Bronchial epithelial cell (primary cell): ENCODE data around the gene PITRM1. TPM values are rescaled to one million over a fixed set of nuclear protein-coding genes. Genes with fewer than 3 reads are reported as not detected.
"Not testable (repeated sequence)": the region's sequence is repeated elsewhere in the genome, so short reads cannot be mapped to it uniquely, and the experiment has no call there.

Experiments used
- DNase-seq: peaks from one replicate; pipeline ENCODE4 v3.0.0-alpha.2; 2010; ENCODE audit warnings: low read depth
- FAIRE-seq: peaks from 2 replicates; lab custom pipeline; 2011; peaks lifted over from hg19 to GRCh38; lab: Jason Lieb, UNC
- H3K27me3 ChIP-seq: 2 replicates; pipeline ENCODE4 v1.5.1; 2011; ENCODE audit warnings: low read length; ENCODE audit not compliant: control insufficient read depth, insufficient read depth
- H3K36me3 ChIP-seq: 2 replicates; pipeline ENCODE4 v1.5.1; 2011; ENCODE audit warnings: low read length; ENCODE audit not compliant: control insufficient read depth, insufficient read depth
- H3K4me3 ChIP-seq: 2 replicates; pipeline ENCODE4 v1.5.1; 2011; ENCODE audit warnings: mild to moderate bottlenecking, low read depth, low read length, control low read depth
- total RNA-seq: library from RNA; depleted of rRNA; stranded (reverse); fragments of >200 nt; gene quantifications from 2 replicates; pipeline ENCODE4 v1.2.1, GENCODE V29; 2014
- TF ChIP-seq, protein P1 (sequence below): IDR thresholded peaks from 2 replicates; pipeline ENCODE4 v1.5.1; 2011; ENCODE audit warnings: mild to moderate bottlenecking, moderate library complexity, low read length, control low read depth, inconsistent platforms; ENCODE audit not compliant: insufficient read depth, severe bottlenecking

The PITRM1 gene
- total RNA-seq, 1 donor from 2014 or later, result 39.2 TPM

DNA sequence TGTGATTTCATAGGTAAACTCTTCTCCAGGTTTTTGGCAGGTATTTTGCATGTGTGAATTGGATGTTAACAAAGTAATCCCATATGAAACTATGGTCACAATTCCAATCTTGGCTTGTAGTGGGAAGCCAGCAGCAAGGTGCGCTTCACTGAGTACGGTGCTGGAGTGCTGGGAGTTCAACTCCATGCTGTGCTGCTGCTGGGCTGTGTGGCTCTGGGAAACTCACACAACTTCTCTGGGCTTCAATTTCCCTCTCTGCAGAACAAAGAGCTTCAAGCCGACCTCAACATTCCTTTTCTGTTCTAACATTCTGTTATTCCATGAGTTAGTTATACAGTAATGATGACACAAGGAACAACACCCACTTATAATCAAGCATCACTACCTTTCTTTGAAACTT is 18.2 kb upstream of the PITRM1 start:
- no peaks in the 10 kb centered on the region for H3K27me3 ChIP-seq
- H3K4me3 ChIP-seq, result no peak overlapping the region
- TF ChIP-seq, protein P1, sequence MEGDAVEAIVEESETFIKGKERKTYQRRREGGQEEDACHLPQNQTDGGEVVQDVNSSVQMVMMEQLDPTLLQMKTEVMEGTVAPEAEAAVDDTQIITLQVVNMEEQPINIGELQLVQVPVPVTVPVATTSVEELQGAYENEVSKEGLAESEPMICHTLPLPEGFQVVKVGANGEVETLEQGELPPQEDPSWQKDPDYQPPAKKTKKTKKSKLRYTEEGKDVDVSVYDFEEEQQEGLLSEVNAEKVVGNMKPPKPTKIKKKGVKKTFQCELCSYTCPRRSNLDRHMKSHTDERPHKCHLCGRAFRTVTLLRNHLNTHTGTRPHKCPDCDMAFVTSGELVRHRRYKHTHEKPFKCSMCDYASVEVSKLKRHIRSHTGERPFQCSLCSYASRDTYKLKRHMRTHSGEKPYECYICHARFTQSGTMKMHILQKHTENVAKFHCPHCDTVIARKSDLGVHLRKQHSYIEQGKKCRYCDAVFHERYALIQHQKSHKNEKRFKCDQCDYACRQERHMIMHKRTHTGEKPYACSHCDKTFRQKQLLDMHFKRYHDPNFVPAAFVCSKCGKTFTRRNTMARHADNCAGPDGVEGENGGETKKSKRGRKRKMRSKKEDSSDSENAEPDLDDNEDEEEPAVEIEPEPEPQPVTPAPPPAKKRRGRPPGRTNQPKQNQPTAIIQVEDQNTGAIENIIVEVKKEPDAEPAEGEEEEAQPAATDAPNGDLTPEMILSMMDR, result no peak
- H3K36me3 ChIP-seq, result no peaks in the 10 kb centered on the region
- no peak for FAIRE-seq
- no peak for DNase-seq

DNA sequence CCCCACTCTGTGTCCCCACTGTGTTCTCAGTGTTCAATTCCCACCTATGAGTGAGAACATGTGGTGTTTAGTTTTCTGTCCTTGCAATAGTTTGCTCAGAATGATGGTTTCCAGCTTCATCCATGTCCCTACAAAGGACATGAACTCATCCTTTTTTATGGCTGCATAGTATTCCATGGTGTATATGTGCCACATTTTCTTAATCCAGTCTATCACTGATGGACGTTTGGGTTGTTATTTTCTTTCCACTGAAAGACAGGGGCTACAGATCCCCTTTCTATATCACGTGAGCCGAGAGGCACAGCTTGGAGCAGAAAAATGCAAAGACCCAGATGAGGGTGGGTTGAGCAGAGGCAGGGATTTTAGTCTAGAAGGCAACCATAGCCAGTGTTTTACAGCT is 14.6 kb upstream of the PITRM1 start:
- FAIRE-seq, result not testable (repeated sequence)

DNA sequence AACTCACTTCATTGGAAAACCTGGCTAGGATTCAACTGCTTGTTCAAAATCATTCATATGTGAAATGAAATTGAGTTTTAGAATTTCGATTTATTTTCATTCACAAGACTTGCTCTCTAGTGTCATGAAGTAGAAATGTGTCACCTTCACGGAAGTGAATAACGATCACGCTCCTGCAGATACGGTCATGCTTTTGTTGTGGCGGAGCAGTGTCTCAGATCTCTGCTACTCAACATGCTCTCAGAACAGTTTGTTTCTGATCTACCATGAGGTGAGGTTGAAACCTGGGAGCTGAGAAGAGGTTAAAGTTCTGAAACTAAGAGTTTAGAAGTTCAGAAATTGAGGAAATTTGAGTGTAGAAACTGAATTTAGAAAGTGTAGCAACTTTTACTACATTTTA is 13.8 kb upstream of the PITRM1 start:
- peaks cover 4% of the 10 kb centered on the region for H3K27me3 ChIP-seq
- H3K4me3 ChIP-seq, result no peak overlapping the region
- no peak for FAIRE-seq
- no peaks in the 10 kb centered on the region for H3K36me3 ChIP-seq
- no peak for DNase-seq
- TF ChIP-seq, protein P1, result no peak

More for the DNA sequence above, 14.6 kb upstream of the PITRM1 start:
- DNase-seq, H3K27me3 ChIP-seq, H3K36me3 ChIP-seq, H3K4me3 ChIP-seq: not testable (repeated sequence)

DNA sequence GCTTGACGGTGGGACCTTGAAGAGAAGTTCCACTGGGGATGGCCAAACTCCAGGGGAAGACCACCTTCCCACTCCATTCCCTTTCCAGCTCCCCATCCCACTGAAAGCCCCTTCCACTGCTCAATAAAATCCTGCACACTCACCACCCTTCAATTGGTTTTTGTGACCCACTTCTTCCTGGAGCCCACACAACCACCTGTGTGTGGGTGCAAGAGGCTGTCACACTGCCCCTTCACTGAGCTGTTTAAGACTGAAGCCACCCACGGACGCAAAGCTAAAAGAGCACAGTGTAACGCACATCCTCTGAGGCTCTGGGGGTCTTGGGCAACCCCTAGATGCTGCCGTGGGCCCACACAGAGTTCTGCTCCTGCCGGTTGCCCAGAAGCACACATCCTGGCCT is 12.8 kb upstream of the PITRM1 start:
- no peak for FAIRE-seq
- TF ChIP-seq, protein P1, result no peak
- Histone ChIP-seq H3K36me3 (no peaks in the 10 kb centered on the region), H3K27me3 (peaks cover 4% of the 10 kb centered on the region), H3K4me3 (no peak overlapping the region)
- no peak for DNase-seq

DNA sequence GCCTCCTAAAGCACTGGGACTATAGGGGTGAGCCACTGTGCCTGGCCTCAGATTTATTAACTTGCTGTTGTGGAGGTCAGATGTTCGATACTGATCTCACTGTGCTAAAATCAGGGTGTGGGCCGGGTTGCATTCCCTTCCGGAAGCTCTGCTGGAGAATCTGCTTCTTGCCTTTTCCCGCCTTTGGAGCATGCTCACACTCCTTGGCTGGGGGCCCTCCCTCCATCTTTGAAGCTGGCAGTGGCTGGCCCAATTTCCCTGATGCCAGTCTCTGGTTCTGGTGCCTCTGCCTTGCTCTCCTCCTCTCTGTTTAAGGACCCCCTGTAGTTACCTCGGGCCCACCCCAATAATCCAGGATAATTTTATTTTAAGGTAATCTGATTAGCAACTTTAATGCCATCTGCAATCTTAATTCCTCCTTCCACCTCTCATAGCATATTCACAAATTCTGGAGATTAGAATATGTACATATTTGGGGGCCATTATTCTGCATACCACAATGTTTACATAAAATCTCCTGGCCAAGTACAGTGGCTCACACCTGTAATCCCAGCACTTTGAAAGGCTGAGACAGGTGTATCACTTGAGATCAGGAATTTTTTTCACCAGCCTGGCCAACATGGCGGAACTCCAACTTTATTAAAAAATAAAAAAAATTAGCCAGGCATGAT is 7.9 kb upstream of the PITRM1 start:
- H3K27me3 ChIP-seq, result peaks cover 4% of the 10 kb centered on the region
- no peak for DNase-seq
- TF ChIP-seq, protein P1, result no peak
- H3K36me3 ChIP-seq, result no peaks in the 10 kb centered on the region
- H3K4me3 ChIP-seq, result no peak overlapping the region
- FAIRE-seq, result no peak

DNA sequence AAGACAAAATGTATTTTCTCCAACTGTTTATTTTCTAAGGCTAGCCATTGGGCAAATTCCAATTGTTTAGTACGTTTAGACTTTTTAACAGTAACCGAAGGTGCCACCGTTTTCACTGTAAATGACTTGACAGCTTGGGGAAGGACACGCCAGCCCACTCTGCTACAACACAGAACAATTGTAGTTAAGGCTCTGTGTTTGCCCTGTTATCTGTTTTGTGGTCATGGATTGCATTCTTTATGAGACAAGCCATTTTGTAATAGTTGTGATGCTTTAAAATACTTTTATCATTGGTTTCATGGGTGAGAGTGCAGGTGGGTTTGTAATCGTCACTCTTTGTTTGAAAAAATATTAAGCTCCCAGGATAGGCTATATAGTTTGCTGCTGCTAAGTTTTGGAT is 6.6 kb upstream of the PITRM1 start:
- no peak for DNase-seq
- Histone ChIP-seq H3K27me3 (peaks cover 4% of the 10 kb centered on the region), H3K4me3 (no peak overlapping the region), H3K36me3 (no peaks in the 10 kb centered on the region)
- TF ChIP-seq, protein P1, result no peak
- no peak for FAIRE-seq
